LHCN-M2 (cell line): ENCODE measurements around the gene HDLBP. TPM values are rescaled to one million over a fixed set of nuclear protein-coding genes. Genes with fewer than 3 reads are reported as not detected.
A peak's percentile ranks its signal among the peaks of the same experiment; 100 is the strongest.

ENCODE experiments used
- DNase-seq: peaks from one replicate; pipeline ENCODE4 v3.0.0-alpha.2; 2012; ENCODE audit warnings: low read depth
- polyA plus RNA-seq: library from polyadenylated mRNA; unstranded; fragments of >200 nt; gene quantifications from one replicate; pipeline ENCODE4 v1.2.1, GENCODE V29; 2012; ENCODE audit warnings: missing spikeins
- total RNA-seq: library from RNA; depleted of rRNA; stranded (reverse); fragments of >200 nt; gene quantifications from 2 replicates; pipeline ENCODE4 v1.2.3, GENCODE V29; 2014; rRNA removed

HDLBP gene
- total RNA-seq, result 480 and 516 TPM in 2 replicates
- 438 TPM for polyA plus RNA-seq

DNA sequence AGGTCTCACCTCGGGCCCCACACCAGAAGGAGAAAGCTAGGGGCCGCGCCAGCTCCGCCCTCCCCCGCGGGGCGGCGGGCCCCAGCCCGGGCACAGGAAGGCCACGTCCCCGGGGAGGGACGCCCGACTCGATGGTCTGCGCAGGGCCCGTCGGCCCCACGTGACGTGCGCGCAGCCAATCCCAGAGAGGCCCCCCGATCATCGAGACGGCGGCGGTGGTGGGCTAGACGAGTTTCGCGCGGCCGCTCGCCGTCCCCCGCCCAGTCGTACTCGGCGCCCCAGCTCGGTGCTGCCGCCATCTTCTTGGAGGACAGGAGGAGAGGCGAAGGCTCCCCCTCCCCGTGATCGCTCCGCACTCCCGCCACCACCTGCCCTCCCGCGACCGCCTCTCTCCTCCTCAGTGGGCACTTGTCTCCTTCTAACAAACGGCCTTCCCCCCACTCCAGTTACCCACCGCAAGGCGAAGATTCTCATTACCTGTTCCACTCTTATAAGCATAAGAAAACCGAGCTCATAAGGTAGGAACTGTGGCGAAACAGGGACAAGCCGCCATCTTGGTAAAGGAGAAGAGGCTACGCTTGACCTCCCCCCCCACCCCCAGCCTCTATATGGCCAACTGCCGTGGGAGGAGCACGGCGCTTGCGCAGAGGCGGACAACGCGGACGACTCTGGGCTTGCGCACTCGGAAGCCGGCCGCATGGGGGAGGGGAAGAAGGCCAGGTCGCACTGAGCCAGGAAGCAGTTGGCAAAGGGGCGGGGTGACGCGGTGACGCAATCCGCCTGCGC lies at the start of gene HDLBP:
Gene HDLBP (minus strand): TSS at position 580 of the 786 bp plus-strand sequence. CDS start 48,803 bp downstream, outside the sequence.
- peak; percentile 98 for DNase-seq

DNA sequence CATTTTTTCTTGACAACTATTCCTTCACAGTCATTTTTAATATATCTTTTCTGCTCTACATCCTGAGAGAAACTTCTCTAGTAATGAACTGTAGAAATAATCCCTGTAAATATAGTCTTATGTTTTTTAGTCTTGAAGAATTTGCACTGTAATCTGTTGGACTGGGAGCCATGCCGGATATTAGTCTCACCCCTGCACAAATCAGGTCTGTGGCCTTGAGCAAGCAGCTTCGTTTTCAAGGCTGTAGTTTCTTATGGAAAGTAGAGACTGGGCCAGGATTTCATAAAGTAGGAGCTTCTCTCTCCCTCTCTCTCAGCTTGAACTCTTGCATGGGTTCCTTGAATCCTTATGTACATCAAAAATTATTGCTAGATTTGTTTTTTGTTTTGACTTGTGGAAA lies 49.3 kb upstream of the HDLBP start:
- no peak for DNase-seq

GRCh38 chr2:241363426-241363825 lies 48.0 kb upstream of the HDLBP start:
- no peak for DNase-seq

DNA sequence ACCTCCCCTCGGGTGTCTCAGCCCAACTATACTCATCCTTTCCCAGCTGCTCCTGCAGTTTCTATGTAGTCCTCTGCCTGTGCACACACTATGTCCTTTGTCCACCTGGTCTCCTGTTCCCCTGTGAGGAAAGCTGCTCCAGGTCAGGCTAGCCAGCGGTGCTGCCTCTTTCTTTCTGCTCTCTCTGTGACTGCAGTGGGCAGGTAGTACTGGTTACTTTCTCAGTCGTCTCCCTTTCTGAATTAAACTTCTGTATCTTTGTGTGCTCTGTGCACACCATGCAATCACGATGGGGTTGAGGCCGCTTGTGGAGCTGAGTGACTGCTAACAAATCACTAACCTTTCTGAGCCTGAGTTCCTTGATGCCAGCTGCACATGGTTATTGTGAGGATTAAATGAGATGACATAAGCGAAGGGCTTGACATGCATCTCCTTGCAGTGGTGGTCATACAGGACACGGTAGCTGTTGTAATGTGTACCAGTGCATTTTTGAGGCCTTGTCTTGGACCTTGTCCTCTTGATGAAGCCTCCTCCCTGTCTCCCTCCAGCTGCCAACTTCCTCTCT lies 44.1 kb upstream of the HDLBP start:
- DNase-seq, result no peak

GRCh38 chr2:241358470-241358869 lies 43.0 kb upstream of the HDLBP start:
- DNase-seq, result no peak

DNA sequence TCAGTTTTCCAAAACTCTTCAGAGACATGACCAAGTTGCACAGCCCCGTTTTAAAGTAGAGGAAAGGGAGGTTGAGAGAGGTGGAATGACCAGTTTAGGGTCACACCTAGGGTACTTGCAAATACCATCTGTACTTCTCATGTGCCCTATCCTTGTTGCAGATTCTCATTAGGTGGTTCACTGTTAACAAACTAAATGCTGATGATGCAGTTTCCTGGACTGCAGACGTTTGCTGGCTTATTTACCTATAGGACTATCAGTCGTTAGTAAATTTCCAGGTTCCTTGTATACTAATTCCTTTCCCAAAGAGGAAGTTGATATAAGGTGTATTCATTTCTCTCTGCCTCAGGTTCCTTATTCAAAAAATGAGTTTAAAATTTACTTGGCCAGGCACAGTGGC lies 42.1 kb upstream of the HDLBP start:
- no peak for DNase-seq

- no peak for DNase-seq
Measured at GRCh38 chr2:241356871-241357260, 41.4 kb upstream of the HDLBP start.

- peak; percentile 95 for DNase-seq
Measured at GRCh38 chr2:241355983-241356870, 40.8 kb upstream of the HDLBP start, which contains the start of gene FARP2. Gene FARP2 (plus strand): TSS chr2:241356285. CDS start chr2:241373108, 16,823 bp downstream.

DNA sequence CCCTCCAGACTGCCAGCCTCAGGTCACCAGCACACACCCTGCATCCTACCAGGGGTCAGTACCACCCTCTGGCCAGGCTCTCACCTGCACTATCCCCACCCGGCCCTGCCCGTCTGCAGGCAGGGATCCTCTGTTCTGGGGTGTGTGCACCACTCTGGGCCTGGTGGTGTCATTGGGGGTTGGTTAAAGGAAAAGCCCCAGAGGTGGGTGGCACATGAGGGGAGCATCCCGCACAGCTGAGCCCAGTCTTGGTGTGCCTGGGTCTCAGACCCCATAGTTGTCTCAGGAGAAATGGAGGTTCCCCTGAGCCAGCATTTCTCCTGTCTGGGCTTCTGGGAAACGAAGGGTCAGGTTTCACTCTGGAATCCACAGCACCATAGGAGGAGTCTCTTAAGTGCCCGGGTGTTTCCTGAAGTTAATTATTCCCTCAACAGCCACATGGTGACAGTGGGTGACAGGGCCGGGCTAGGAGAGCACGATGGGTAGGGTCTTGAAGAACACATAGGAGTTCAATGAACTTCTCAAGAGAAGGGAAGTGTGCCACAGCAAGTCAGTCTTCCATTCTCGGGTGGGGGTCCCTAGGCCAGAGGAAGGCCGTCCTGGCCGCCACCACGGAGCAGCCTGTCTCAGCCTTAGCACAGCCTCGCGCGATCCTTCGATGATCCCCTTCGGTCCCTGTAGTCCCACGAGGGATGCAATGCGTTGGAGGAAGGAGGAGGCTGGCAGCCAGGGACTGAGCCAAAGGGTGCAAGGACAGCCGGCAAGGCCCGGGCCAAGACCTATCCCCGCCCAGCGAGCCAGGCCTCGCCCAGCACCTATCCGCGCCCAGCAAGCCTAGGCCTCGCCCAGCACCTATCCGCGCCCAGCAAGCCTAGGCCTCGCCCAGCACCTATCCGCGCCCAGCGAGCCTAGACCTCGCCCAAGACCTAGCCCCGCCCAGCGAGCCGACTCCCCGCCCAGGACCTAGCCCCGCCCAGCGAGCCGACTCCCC lies 39.5 kb upstream of the HDLBP start:
- no peak for DNase-seq

DNA sequence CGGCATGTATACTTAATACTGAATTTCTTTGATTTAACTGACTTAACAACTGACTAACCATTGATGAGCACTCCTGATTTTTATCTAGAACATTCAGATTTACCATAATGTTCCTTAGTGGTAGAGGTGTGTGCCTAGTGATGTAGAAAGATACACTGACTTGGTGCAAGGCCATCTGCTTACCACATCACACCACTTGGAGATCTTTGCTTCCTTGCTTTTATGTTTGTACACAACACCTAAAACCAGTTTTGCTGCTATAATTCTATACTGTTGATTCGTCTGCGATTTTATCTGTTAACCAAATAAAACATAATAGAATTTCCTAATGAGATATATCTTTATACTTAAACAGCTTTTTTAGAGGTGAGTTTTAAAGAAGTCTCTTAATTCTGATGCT lies 36.8 kb upstream of the HDLBP start:
- no peak for DNase-seq

GRCh38 chr2:241351640-241352031 lies 36.2 kb upstream of the HDLBP start:
- DNase-seq, result no peak

GRCh38 chr2:241350878-241351639 lies 35.6 kb upstream of the HDLBP start:
- DNase-seq, result no peak

DNA sequence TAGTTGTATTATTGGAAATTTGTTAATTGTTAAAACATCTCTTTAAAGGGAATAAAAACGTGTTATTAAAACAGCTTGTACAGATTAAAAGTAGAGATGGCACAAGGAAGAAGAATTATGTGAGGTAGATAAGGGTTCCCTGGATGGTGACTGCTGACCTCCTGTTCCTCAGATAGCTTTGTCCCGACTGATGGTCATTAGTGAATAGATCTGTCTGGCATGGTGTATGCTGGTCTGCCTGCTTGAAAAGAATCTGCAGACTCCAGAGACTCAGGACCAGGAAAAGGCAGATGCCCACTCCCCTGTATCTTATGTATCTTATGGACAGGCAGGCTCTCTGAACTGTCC lies 35.0 kb upstream of the HDLBP start:
- no peak for DNase-seq

GRCh38 chr2:241349941-241350340 lies 34.5 kb upstream of the HDLBP start:
- no peak for DNase-seq

GRCh38 chr2:241344925-241345651 lies 29.6 kb upstream of the HDLBP start:
- no peak for DNase-seq

DNA sequence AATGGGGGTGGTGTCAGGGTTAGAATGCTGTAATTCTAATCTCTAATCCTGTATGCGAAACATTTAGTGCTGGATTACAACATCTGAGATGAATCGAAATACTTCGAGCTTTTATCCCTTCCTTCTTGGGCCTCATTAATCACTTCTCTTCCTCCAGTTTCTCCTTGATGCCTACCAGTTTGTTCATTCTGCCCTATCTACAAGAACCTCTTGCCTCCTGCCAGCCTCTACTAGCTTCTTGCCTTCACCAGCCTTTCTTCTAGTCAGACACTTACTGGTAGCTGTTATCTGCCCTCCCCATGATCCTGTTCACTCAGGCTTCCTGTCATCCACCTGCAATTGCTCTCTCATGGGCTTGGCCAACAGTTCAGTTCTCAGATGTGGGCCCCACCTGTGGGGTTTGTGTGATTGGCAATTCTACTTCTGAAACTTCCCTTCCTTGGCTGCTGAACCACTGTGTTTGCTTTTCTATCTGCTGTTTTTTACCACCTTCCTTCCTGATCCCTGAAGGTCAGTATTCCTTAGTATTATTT lies 25.2 kb upstream of the HDLBP start:
- no peak for DNase-seq

DNA sequence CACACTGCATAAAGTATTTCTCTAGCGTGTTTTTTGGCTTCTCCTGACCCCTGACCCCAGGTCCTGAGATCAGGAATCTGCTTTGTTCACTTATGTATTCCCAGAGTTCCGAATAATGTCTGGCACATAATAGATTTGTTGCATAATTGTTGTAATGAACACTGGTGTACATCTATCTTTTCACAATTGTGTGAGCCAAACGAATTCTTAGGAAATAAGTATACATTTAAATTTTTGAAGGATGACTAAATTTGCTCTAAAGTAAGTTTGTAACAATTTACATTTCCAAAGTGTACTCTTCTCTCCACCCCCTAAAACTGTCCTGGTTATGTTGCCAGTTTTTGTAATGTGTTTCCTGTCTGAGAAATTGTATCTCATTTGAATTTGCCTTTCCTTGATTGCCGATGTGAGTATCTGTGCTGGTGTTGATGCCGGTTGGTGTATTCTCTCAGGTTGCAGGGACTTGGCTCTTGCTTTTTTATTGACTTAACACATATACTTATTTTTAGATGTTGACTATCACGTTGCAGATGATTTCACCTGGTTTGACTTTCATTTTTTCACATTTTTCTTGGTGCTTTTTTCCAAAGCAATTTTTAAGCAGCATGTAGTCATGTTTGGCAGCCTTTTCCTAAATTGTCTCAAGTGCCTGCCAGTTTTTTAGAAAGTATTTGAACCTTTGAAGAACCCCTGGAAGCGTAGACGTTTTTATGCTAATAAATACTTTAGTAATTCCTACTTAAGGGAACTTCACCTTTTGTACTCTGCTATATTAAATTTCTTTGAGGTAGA lies 24.6 kb upstream of the HDLBP start:
- DNase-seq, result no peak

GRCh38 chr2:241334813-241335212 lies 19.3 kb upstream of the HDLBP start:
- no peak for DNase-seq

DNA sequence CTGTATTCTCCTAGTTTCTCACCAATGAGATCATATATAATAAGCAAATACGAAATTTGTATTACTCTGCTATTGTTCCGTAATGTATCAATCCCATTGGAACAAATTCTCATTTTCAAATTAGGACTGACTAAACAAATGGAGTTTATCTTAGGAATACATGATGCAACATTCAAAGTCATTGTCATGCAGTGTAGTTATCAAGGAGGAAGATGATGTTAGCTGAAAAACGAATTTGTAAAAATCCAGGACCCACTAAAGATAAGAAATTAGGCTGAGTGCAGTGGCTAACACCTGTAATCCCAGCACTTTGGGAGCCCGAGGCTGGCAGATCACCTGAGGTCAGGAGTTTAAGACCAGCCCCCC lies 15.1 kb upstream of the HDLBP start:
- no peak for DNase-seq
